ENCODE measurements around the gene LPAR3.

- TF ChIP-seq SP1 (IDR thresholded peaks at IDR 0.05) (no peak), SP1 (CRISPR knock-in tag; IDR thresholded peaks at IDR 0.05) (no peak), FOXP1 (IDR thresholded peaks at IDR 0.05) (no peak), FOXP1 (CRISPR knock-in tag; IDR thresholded peaks at IDR 0.05) (no peak), ETV6 (CRISPR knock-in tag; conservative IDR thresholded peaks at IDR 0.05) (no peak), EZH2 (conservative IDR thresholded peaks at IDR 0.05; ENCODE audit: low read depth, low read length) (no peak), DPF2 (CRISPR knock-in tag; IDR thresholded peaks at IDR 0.05; ENCODE audit: borderline replicate concordance, low read depth) (no peak)
Measured at GRCh38 chr1:84853741-84854721, 39.0 kb downstream of the LPAR3 start.

Data from HepG2 (cell line).